CD8-positive, alpha-beta memory T cell (primary cell): ENCODE results near the gene B2M. TPM values are rescaled to one million over a fixed set of nuclear protein-coding genes. Genes with fewer than 3 reads are reported as not detected.

ENCODE experiments used
- CTCF ChIA-PET: fragments of 350-600 bp; sonication (Branson Sonifier 250); formaldehyde crosslinking; loops from one replicate; lab custom pipeline; 2021; ENCODE audit warnings: antibody characterized with exemption; lab: Charles Lee
- POLR2A ChIA-PET: fragments of 350-600 bp; sonication (Branson Sonifier 250); formaldehyde crosslinking; loops from one replicate; lab custom pipeline; 2021; ENCODE audit warnings: antibody characterized with exemption; lab: Charles Lee
- DNase-seq, 5 donors: peaks; one replicate each; pipeline versions ENCODE4 v3.0.0 to v3.0.0-alpha.2; 2020 to 2022; ENCODE audit warnings: mixed read lengths in 1 of 5
- H3K27ac ChIP-seq: one replicate; pipeline ENCODE4 v1.7.0; 2013; ENCODE audit warnings: low read depth, mild to moderate bottlenecking, low read length, moderate library complexity
- H3K27me3 ChIP-seq: 2 replicates; pipeline ENCODE4 v1.7.0; 2013; ENCODE audit warnings: low read length, mild to moderate bottlenecking; ENCODE audit not compliant: insufficient read depth, poor library complexity, severe bottlenecking
- H3K36me3 ChIP-seq: 2 replicates; pipeline ENCODE4 v1.7.0; 2013; ENCODE audit warnings: mild to moderate bottlenecking, low read length, moderate library complexity; ENCODE audit not compliant: insufficient read depth
- H3K4me1 ChIP-seq: 2 replicates; pipeline ENCODE4 v1.7.0; 2013; ENCODE audit warnings: mild to moderate bottlenecking, low read length, moderate library complexity; ENCODE audit not compliant: insufficient read depth
- H3K4me3 ChIP-seq: 2 replicates; pipeline ENCODE4 v1.7.0; 2013; ENCODE audit warnings: mild to moderate bottlenecking, low read length
- H3K9me3 ChIP-seq: 2 replicates; pipeline ENCODE4 v1.7.0; 2013; ENCODE audit warnings: mild to moderate bottlenecking, low read length
- H3K27ac Mint-ChIP-seq, 8 donors: one replicate each; pipeline ENCODE4 v1.8.0; 2020 to 2021; ENCODE audit warnings: mixed read lengths in 8 of 8, mild to moderate bottlenecking in 6 of 8, inconsistent platforms in 3 of 8, moderate library complexity in 3 of 8
- H3K27me3 Mint-ChIP-seq, 2 donors: one replicate each; pipeline ENCODE4 v1.8.0; 2020 to 2021; ENCODE audit warnings: mixed read lengths in 2 of 2, mild to moderate bottlenecking in 1 of 2, moderate library complexity in 1 of 2
- H3K36me3 Mint-ChIP-seq, 3 donors: one replicate each; pipeline ENCODE4 v1.8.0; 2020 to 2021; ENCODE audit warnings: mixed read lengths in 3 of 3, inconsistent platforms in 1 of 3, mild to moderate bottlenecking in 1 of 3
- H3K4me1 Mint-ChIP-seq, 3 donors: one replicate each; pipeline ENCODE4 v1.8.0; 2020 to 2021; ENCODE audit warnings: mixed read lengths in 3 of 3, inconsistent platforms in 1 of 3, mild to moderate bottlenecking in 1 of 3
- H3K4me3 Mint-ChIP-seq, 7 donors: one replicate each; pipeline ENCODE4 v1.8.0; 2020 to 2021; ENCODE audit warnings: mixed read lengths in 7 of 7, mild to moderate bottlenecking in 6 of 7, moderate library complexity in 4 of 7, inconsistent platforms in 2 of 7
- H3K9me3 Mint-ChIP-seq, 5 donors: one replicate each; pipeline ENCODE4 v1.8.0; 2020 to 2022; ENCODE audit warnings: mixed read lengths in 5 of 5, mild to moderate bottlenecking in 3 of 5, moderate library complexity in 2 of 5, inconsistent platforms in 1 of 5
- polyA plus RNA-seq: library from polyadenylated mRNA; unstranded; fragments of 300-500 nt; fragmentation: Illumina TruSeq; gene quantifications from one replicate; pipeline ENCODE4 v1.2.3, GENCODE V29; 2021
- total RNA-seq, 2 experiments: library from RNA; stranded (reverse); gene quantifications; one replicate each; pipeline ENCODE4 v1.2.3, GENCODE V29; 2021

The B2M gene
- total RNA-seq (1,000 to 10,000 TPM; 4,597 to 4,837 TPM), polyA plus RNA-seq (38,920 TPM)

GRCh38 chr15:44711096-44711742 lies at the start of gene B2M, which contains the start of gene PATL2:
Gene B2M, plus strand, starts transcription at chr15:44711517. Its CDS starts 30 bp downstream, at chr15:44711547.
Gene PATL2, minus strand, starts transcription at chr15:44711323. Its CDS starts 34,833 bp downstream, at chr15:44676490.
- peak; percentile 90 to 99 (median 96) for DNase-seq
- Histone ChIP-seq H3K4me3 (peak within 1 kb of the TSS; percentile 79), H3K9me3 (no peaks in the 10 kb centered on the region), H3K4me1 (peaks cover 48% of the 10 kb centered on the region), H3K27me3 (no peaks in the 10 kb centered on the region), H3K27ac (peak within 1 kb of the TSS; percentile 100), H3K36me3 (peaks cover 45% of the 10 kb centered on the region)
- peak within 1 kb of the TSS; percentile 99 to 100 (median 100) for H3K27ac Mint-ChIP-seq
- POLR2A ChIA-PET = interaction anchor here (0.5 to 15.9 kb wide), 20 partner anchors 11 to 175 kb away, joined by 3 to 728 read pairs (median 6); partner anchors contain the start of genes EIF3J, SPG11 and TRIM69
- H3K4me3 Mint-ChIP-seq = peak within 1 kb of the TSS; percentile 96 to 100 (median 100)
- CTCF ChIA-PET = interaction anchor here (0.9 to 19.5 kb wide), 17 partner anchors 8 to 133 kb away, joined by 3 to 478 read pairs (median 8); partner anchors contain the start of genes SPG11 and TRIM69
- peaks cover 0 to 20% of the 10 kb centered on the region in 2 donors for H3K27me3 Mint-ChIP-seq
- peaks cover 33 to 68% (median 49%) of the 10 kb centered on the region in 3 donors for H3K36me3 Mint-ChIP-seq
- H3K9me3 Mint-ChIP-seq = peaks cover 0 to 10% (median 0%) of the 10 kb centered on the region in 5 donors
- H3K4me1 Mint-ChIP-seq = peaks cover 38 to 51% (median 48%) of the 10 kb centered on the region in 3 donors

GRCh38 chr15:44661576-44661975 lies 49.7 kb upstream of the B2M start:
- Histone ChIP-seq H3K4me3 (no peak overlapping the region), H3K27me3 (no peaks in the 10 kb centered on the region), H3K9me3 (no peaks in the 10 kb centered on the region), H3K27ac (peak overlapping the region; percentile 86), H3K36me3 (peaks cover 5% of the 10 kb centered on the region), H3K4me1 (peaks cover 46% of the 10 kb centered on the region)
- Mint-ChIP-seq H3K27me3 (no peaks in the 10 kb centered on the region), H3K4me1 (peaks cover 40 to 69% (median 65%) of the 10 kb centered on the region in 3 donors), H3K4me3 (peak overlapping the region in 6 of 7 donors; percentile 71 to 99 (median 96)), H3K36me3 (peaks cover 3 to 42% (median 11%) of the 10 kb centered on the region in 3 donors), H3K27ac (peak overlapping the region; percentile 91 to 98 (median 96)), H3K9me3 (no peaks in the 10 kb centered on the region)
- POLR2A ChIA-PET = interaction anchor here (3.2 to 14.4 kb wide), 3 partner anchors 56 to 75 kb away, joined by 87 to 604 read pairs (median 91); partner anchors contain the start of genes B2M, PATL2 and TRIM69
- CTCF ChIA-PET = interaction anchor here (1.1 to 13.5 kb wide), 5 partner anchors 14 to 82 kb away, joined by 5 to 478 read pairs (median 102); partner anchors contain the start of genes B2M, PATL2 and TRIM69
- no peak for DNase-seq

DNA sequence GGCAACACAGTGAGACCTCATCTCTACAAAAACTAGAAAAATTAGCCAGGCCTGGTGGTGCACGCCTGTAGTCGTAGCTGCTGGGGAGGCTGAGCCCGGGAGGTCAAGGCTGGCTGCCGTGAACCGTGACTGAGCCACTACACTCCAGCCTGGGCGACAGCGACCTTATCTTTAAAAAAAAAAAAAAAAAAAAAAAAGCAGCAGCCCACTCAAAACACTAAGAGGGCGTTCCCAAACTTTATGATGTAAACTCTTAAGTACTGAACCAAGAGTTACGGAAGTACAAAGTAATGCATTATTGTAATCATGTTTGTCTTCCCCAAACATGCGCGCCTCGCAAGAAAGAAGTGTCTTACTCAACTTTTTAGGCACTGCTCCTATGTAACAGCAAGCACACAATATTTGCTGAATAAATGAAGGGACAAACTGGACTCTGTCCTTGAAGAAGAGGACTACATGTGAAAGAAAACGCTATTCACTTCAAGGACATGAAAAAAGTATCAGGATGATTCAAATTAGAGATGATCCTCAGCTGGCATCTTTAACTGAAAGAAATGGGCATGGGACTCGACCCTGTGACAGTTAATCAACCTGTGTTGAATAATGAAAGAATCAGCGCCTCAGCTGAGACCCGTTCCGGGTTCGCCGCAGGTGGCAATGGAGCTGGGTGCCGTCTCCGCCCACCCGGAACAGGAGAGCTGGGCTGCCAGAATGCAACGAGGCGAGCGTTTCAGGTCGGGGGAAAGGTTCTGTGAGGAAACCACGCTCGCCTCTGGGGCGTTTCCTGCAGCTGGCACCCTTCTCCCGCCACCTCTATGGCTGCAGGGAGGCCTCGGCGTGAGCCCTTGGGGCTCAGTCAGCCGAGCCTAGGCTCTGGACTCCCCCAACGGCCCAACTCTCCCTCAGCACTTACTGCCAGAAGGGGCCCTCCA lies 48.6 kb upstream of the B2M start:
- peak overlapping the region; percentile 86 for H3K27ac ChIP-seq
- ChIA-PET POLR2A (interaction anchor here (0.5 to 14.4 kb wide), 20 partner anchors 10 to 537 kb away, joined by 3 to 604 read pairs (median 4); partner anchors contain the start of genes B2M, EIF3J, PATL2 and SORD), CTCF (interaction anchor here (0.7 to 13.5 kb wide), 27 partner anchors 8 to 130 kb away, joined by 3 to 478 read pairs (median 5); partner anchors contain the start of genes B2M, PATL2 and TRIM69)
- Mint-ChIP-seq H3K4me3 (peak overlapping the region; percentile 95 to 99 (median 98)), H3K9me3 (no peaks in the 10 kb centered on the region), H3K4me1 (peaks cover 51 to 71% (median 69%) of the 10 kb centered on the region in 3 donors), H3K36me3 (peaks cover 3 to 34% (median 9%) of the 10 kb centered on the region in 3 donors), H3K27ac (peak overlapping the region; percentile 93 to 98 (median 98)), H3K27me3 (no peaks in the 10 kb centered on the region)
- H3K4me1 ChIP-seq = peaks cover 55% of the 10 kb centered on the region
- H3K36me3 ChIP-seq = peaks cover 5% of the 10 kb centered on the region
- peak; percentile 82 to 93 (median 87) for DNase-seq
- peak overlapping the region; percentile 67 for H3K4me3 ChIP-seq
- no peaks in the 10 kb centered on the region for H3K27me3 ChIP-seq
- no peaks in the 10 kb centered on the region for H3K9me3 ChIP-seq

- DNase-seq = peak; percentile 90 to 98 (median 92)
- Histone ChIP-seq H3K4me1 (peaks cover 61% of the 10 kb centered on the region), H3K36me3 (peaks cover 5% of the 10 kb centered on the region), H3K27ac (peak within 1 kb of the TSS; percentile 86), H3K4me3 (peak within 1 kb of the TSS; percentile 67), H3K27me3 (no peaks in the 10 kb centered on the region), H3K9me3 (no peaks in the 10 kb centered on the region)
- ChIA-PET POLR2A (interaction anchor here (0.5 to 14.4 kb wide), 22 partner anchors 9 to 536 kb away, joined by 3 to 604 read pairs (median 4); partner anchors contain the start of genes B2M, EIF3J, PATL2 and SORD), CTCF (interaction anchor here (0.5 to 13.5 kb wide), 33 partner anchors 9 to 258 kb away, joined by 3 to 478 read pairs (median 5); partner anchors contain the start of genes B2M, PATL2 and TRIM69)
- Mint-ChIP-seq H3K27me3 (no peaks in the 10 kb centered on the region), H3K9me3 (no peaks in the 10 kb centered on the region), H3K36me3 (peaks cover 3 to 35% (median 9%) of the 10 kb centered on the region in 3 donors), H3K27ac (peak within 1 kb of the TSS; percentile 93 to 98 (median 98)), H3K4me3 (peak within 1 kb of the TSS; percentile 95 to 99 (median 98)), H3K4me1 (peaks cover 59 to 80% (median 78%) of the 10 kb centered on the region in 3 donors)
These were observed 47.7 kb upstream of the B2M start, which contains the start of gene SPG11 for GRCh38 chr15:44663410-44664308. Gene SPG11, minus strand, starts transcription at chr15:44663662. Its CDS starts 15 bp downstream, at chr15:44663647.

- Mint-ChIP-seq H3K4me1 (peaks cover 66 to 87% (median 83%) of the 10 kb centered on the region in 3 donors), H3K4me3 (peak overlapping the region; percentile 70 to 86 (median 76)), H3K27ac (peak overlapping the region; percentile 90 to 98 (median 94)), H3K27me3 (no peaks in the 10 kb centered on the region), H3K36me3 (peaks cover 0 to 20% (median 3%) of the 10 kb centered on the region in 3 donors), H3K9me3 (no peaks in the 10 kb centered on the region)
- Histone ChIP-seq H3K4me3 (peak overlapping the region; percentile 1), H3K9me3 (no peaks in the 10 kb centered on the region), H3K27me3 (no peaks in the 10 kb centered on the region), H3K4me1 (peaks cover 79% of the 10 kb centered on the region), H3K36me3 (no peaks in the 10 kb centered on the region), H3K27ac (no peak overlapping the region)
- POLR2A ChIA-PET = interaction anchor here (0.5 to 14.4 kb wide), 6 partner anchors 11 to 107 kb away, joined by 3 to 604 read pairs (median 7); partner anchors contain the start of genes B2M and PATL2
- DNase-seq = peak in 2 of 5 donors; percentile 21 to 36
- CTCF ChIA-PET = interaction anchor here (1.5 to 13.5 kb wide), 7 partner anchors 10 to 65 kb away, joined by 4 to 478 read pairs (median 85); partner anchors contain the start of genes B2M, PATL2 and TRIM69
These were observed 44.9 kb upstream of the B2M start for GRCh38 chr15:44666210-44667038.

GRCh38 chr15:44667039-44667360 lies 44.3 kb upstream of the B2M start:
- Mint-ChIP-seq H3K36me3 (peaks cover under 1 to 20% (median 3%) of the 10 kb centered on the region in 3 donors), H3K27me3 (no peaks in the 10 kb centered on the region), H3K9me3 (no peaks in the 10 kb centered on the region), H3K27ac (peak overlapping the region; percentile 90 to 98 (median 94)), H3K4me3 (peak overlapping the region; percentile 70 to 86 (median 76)), H3K4me1 (peaks cover 67 to 87% (median 83%) of the 10 kb centered on the region in 3 donors)
- no peak overlapping the region for H3K27ac ChIP-seq
- H3K27me3 ChIP-seq = no peaks in the 10 kb centered on the region
- CTCF ChIA-PET = interaction anchor here (1.5 to 13.5 kb wide), 6 partner anchors 9 to 65 kb away, joined by 4 to 478 read pairs (median 94); partner anchors contain the start of genes B2M, PATL2 and TRIM69
- no peak for DNase-seq
- POLR2A ChIA-PET = interaction anchor here (0.5 to 14.4 kb wide), 7 partner anchors 11 to 71 kb away, joined by 3 to 604 read pairs (median 5); partner anchors contain the start of genes B2M and PATL2
- H3K4me3 ChIP-seq = peak overlapping the region; percentile 1
- H3K9me3 ChIP-seq = no peaks in the 10 kb centered on the region
- H3K36me3 ChIP-seq = no peaks in the 10 kb centered on the region
- peaks cover 79% of the 10 kb centered on the region for H3K4me1 ChIP-seq
